Measurements from ENCODE around the gene CASP10.

Gene CASP10

DNA sequence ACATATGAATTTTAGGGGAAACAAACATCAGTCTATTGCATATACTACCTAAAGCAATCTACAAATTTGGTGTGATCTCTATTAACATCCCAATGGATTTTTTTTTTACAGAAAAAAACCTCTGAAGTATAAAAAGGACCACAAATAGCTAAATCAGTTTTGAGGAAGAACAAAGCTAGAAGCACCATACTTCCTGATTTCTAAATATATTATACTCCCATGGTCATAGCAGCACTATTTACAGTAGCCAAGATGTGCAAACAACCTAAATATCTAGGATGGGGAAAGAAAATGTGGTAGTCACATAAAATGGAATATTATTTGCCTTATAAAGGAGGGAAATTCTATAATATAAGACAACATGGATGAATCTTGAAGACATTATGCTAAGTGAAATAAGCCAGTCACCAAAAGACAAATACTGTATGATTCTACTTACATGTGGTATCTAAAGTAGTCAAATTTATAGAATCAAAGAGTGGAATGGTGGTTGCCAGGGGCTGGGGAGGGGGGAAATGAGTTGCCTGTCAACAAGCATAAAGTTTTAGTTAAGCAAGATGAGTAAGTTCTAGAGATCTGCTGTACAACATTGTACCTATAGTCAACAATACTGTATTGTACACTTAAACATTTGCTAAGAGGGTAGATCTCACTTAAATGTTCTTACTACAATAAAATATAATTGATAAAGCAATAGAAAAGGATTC, 59.8 kb downstream of the CASP10 start:
- no peak for ATAC-seq (ENCODE audit: low read depth)
- no peak overlapping the region for H3K27ac ChIP-seq (ENCODE audit: poor library complexity, severe bottlenecking)
- TF ChIP-seq, protein P1, sequence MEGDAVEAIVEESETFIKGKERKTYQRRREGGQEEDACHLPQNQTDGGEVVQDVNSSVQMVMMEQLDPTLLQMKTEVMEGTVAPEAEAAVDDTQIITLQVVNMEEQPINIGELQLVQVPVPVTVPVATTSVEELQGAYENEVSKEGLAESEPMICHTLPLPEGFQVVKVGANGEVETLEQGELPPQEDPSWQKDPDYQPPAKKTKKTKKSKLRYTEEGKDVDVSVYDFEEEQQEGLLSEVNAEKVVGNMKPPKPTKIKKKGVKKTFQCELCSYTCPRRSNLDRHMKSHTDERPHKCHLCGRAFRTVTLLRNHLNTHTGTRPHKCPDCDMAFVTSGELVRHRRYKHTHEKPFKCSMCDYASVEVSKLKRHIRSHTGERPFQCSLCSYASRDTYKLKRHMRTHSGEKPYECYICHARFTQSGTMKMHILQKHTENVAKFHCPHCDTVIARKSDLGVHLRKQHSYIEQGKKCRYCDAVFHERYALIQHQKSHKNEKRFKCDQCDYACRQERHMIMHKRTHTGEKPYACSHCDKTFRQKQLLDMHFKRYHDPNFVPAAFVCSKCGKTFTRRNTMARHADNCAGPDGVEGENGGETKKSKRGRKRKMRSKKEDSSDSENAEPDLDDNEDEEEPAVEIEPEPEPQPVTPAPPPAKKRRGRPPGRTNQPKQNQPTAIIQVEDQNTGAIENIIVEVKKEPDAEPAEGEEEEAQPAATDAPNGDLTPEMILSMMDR (IDR thresholded peaks at IDR 0.05; ENCODE audit: poor library complexity, severe bottlenecking): no peak
- H3K27me3 ChIP-seq (ENCODE audit: insufficient read depth, poor library complexity, severe bottlenecking): no peaks in the 10 kb centered on the region
- H3K4me1 ChIP-seq (ENCODE audit: insufficient read depth, poor library complexity, severe bottlenecking): no peaks in the 10 kb centered on the region
- no peak for DNase-seq (ENCODE audit: low spot score)
- H3K9me3 ChIP-seq (ENCODE audit: severe bottlenecking): no peaks in the 10 kb centered on the region
- peaks cover 9% of the 10 kb centered on the region for H3K36me3 ChIP-seq (ENCODE audit: low read depth)
- no peak overlapping the region for H3K4me3 ChIP-seq (ENCODE audit: severe bottlenecking)

DNA sequence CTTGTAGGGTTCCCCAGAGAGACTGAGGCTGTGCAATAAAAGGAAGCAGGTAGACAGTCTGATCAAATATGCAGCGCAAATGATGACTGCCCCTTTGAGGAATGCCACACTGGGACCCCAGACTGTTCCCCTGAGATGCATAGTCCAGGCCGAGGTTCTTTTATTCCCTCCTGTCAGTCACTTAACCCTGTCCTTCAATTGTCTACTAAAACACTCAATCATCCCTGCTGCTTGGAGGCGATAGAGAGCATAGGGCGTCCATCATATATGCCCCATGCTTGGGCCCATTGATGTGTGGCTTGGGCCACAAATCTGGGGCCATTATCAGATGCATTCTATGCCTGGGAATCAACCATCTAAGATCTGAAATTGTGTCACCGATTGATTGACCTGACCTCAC, 61.9 kb downstream of the CASP10 start:
- Histone ChIP-seq H3K4me3 (ENCODE audit: severe bottlenecking) (no peak overlapping the region), H3K27ac (ENCODE audit: poor library complexity, severe bottlenecking) (no peak overlapping the region), H3K36me3 (ENCODE audit: low read depth) (peaks cover 9% of the 10 kb centered on the region), H3K27me3 (ENCODE audit: insufficient read depth, poor library complexity, severe bottlenecking) (no peaks in the 10 kb centered on the region), H3K9me3 (ENCODE audit: severe bottlenecking) (no peaks in the 10 kb centered on the region), H3K4me1 (ENCODE audit: insufficient read depth, poor library complexity, severe bottlenecking) (no peaks in the 10 kb centered on the region)
- no peak for DNase-seq (ENCODE audit: low spot score)
- ATAC-seq (ENCODE audit: low read depth): no peak
- TF ChIP-seq, protein P1 (IDR thresholded peaks at IDR 0.05; ENCODE audit: poor library complexity, severe bottlenecking): no peak

DNA sequence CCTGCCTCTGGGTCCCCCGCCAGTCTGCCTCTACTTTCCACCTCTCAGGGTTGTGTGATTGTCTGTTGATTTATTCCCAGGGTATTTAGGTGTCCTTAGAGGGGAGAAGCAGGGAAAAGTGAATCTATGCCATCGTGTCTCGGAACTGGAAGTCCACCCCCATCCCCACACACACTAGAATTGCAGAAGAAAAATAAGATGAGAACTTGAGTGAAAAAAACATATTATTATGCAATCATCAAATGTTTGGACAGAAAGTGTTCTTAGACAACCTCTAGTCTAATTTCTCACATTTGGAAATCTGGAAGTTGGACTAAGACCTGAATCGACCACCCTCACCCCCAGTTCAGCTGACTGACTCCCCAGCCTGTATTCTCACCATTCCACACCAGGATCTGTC, 63.3 kb downstream of the CASP10 start:
- TF ChIP-seq, protein P1 (IDR thresholded peaks at IDR 0.05; ENCODE audit: poor library complexity, severe bottlenecking): no peak
- ATAC-seq (ENCODE audit: low read depth): no peak
- Histone ChIP-seq H3K4me1 (ENCODE audit: insufficient read depth, poor library complexity, severe bottlenecking) (no peaks in the 10 kb centered on the region), H3K4me3 (ENCODE audit: severe bottlenecking) (no peak overlapping the region), H3K36me3 (ENCODE audit: low read depth) (no peaks in the 10 kb centered on the region), H3K27me3 (ENCODE audit: insufficient read depth, poor library complexity, severe bottlenecking) (no peaks in the 10 kb centered on the region), H3K9me3 (ENCODE audit: severe bottlenecking) (no peaks in the 10 kb centered on the region), H3K27ac (ENCODE audit: poor library complexity, severe bottlenecking) (no peak overlapping the region)
- no peak for DNase-seq (ENCODE audit: low spot score)

DNA sequence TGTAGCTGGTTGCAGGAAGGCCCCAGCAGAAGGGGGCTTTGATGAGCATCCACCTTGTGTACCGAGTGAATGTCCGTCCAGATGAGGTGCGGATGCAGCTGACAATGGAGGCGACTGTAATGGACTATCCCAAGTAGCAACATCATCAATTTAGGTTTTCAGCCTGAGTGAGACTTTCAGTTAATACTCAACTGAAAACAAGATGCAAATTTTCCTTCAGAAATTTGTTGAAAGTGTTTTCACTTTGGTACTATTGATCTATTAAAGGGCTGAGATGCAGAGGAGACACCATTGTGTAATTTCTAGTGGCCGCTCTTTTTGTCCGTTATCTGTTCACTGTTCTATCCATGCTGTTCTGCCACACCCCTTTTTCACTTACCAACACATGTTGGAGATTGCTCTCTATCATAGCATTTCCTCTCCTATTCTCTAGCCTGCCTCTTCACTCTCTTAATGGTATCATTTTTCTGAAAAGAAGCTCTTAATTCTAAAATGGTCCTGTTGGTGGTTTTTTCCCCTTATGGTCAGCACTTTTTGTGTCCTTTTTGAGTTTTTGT, 65.4 kb downstream of the CASP10 start:
- H3K4me1 ChIP-seq (ENCODE audit: insufficient read depth, poor library complexity, severe bottlenecking): no peaks in the 10 kb centered on the region
- DNase-seq (ENCODE audit: low spot score): no peak
- H3K27me3 ChIP-seq (ENCODE audit: insufficient read depth, poor library complexity, severe bottlenecking): no peaks in the 10 kb centered on the region
- H3K9me3 ChIP-seq (ENCODE audit: severe bottlenecking): no peaks in the 10 kb centered on the region
- TF ChIP-seq, protein P1 (IDR thresholded peaks at IDR 0.05; ENCODE audit: poor library complexity, severe bottlenecking): no peak
- H3K4me3 ChIP-seq (ENCODE audit: severe bottlenecking): no peak overlapping the region
- ATAC-seq (ENCODE audit: low read depth): no peak
- H3K36me3 ChIP-seq (ENCODE audit: low read depth): no peaks in the 10 kb centered on the region
- H3K27ac ChIP-seq (ENCODE audit: poor library complexity, severe bottlenecking): no peak overlapping the region

DNA sequence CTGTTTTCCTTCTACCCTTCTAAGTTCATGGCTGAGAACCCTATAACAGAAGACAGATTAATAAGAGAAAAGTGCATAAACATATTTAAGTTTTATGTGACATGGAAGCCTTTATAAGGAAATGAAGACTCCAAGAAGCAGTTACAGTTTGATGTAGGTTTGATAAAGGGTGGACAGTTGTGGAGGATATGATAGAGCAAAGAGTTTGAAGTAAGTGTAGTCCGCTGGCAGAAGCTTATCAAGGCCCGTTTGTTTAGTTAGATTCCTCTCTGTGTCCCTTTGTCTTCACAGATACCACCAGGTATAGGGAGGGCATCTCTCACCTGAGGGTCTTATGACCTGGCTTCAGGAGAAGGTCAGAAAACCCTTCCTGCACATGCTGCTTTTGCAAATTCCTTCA, 66.9 kb downstream of the CASP10 start:
- Histone ChIP-seq H3K36me3 (ENCODE audit: low read depth) (no peaks in the 10 kb centered on the region), H3K4me1 (ENCODE audit: insufficient read depth, poor library complexity, severe bottlenecking) (no peaks in the 10 kb centered on the region), H3K9me3 (ENCODE audit: severe bottlenecking) (no peaks in the 10 kb centered on the region), H3K27me3 (ENCODE audit: insufficient read depth, poor library complexity, severe bottlenecking) (no peaks in the 10 kb centered on the region), H3K4me3 (ENCODE audit: severe bottlenecking) (no peak overlapping the region), H3K27ac (ENCODE audit: poor library complexity, severe bottlenecking) (no peak overlapping the region)
- TF ChIP-seq, protein P1 (IDR thresholded peaks at IDR 0.05; ENCODE audit: poor library complexity, severe bottlenecking): no peak
- DNase-seq (ENCODE audit: low spot score) (no peak), ATAC-seq (ENCODE audit: low read depth) (no peak)

Measured in RWPE2 (cell line).